HepG2 (cell line): ENCODE results near the gene GMEB2. TPM values are rescaled to one million over a fixed set of nuclear protein-coding genes. Genes with fewer than 3 reads are reported as not detected.

Experiments used
- MED1 ChIP-seq: sonication (generic); formaldehyde crosslinking; IDR thresholded peaks from 2 replicates; pipeline ENCODE4 v1.4.0; 2020; ENCODE audit warnings: missing genetic modification reagents
- YEATS4 ChIP-seq: sonication (generic); formaldehyde crosslinking; IDR thresholded peaks from 2 replicates; pipeline ENCODE4 v1.4.0; 2020; ENCODE audit warnings: missing genetic modification reagents, borderline replicate concordance
- ZFX ChIP-seq: sonication (generic); formaldehyde crosslinking; IDR thresholded peaks from 2 replicates; pipeline ENCODE4 v1.4.0; 2020; ENCODE audit warnings: mild to moderate bottlenecking, low read depth, missing genetic modification reagents, moderate library complexity
- ZFYVE20 ChIP-seq: sonication (generic); formaldehyde crosslinking; IDR thresholded peaks from 2 replicates; pipeline ENCODE4 v1.8.0; 2023; ENCODE audit warnings: low read depth, mild to moderate bottlenecking, moderate library complexity, missing genetic modification reagents, borderline replicate concordance
- ZNF225 ChIP-seq: sonication (generic); formaldehyde crosslinking; IDR thresholded peaks from 2 replicates; pipeline ENCODE4 v1.4.0; 2020; ENCODE audit warnings: mild to moderate bottlenecking, missing genetic modification reagents
- ZNF263 ChIP-seq: sonication (generic); formaldehyde crosslinking; IDR thresholded peaks from 2 replicates; pipeline ENCODE4 v1.4.0; 2020; ENCODE audit warnings: missing genetic modification reagents
- ZNF563 ChIP-seq: sonication (generic); formaldehyde crosslinking; IDR thresholded peaks from 2 replicates; pipeline ENCODE4 v1.8.0; 2022; ENCODE audit warnings: mild to moderate bottlenecking, moderate library complexity, missing genetic modification reagents
- polyA plus RNA-seq, 8 experiments: library from polyadenylated mRNA; depleted of rRNA in 3 of 8; stranded (reverse) in 7 of 8; unstranded in 1 of 8; fragments of >200 nt; fragmentation: Illumina TruSeq in 4 of 8; extraction: Trizol in 4 of 8; gene quantifications; 2 replicates each; pipeline versions ENCODE4 v1.2.1 to v1.2.3, GENCODE V29; 2011 to 2016; ENCODE audit warnings: low read depth in 4 of 8, missing spikeins in 1 of 8, mixed read lengths in 1 of 8; ENCODE audit not compliant: insufficient read depth in 1 of 8
- total RNA-seq, 5 experiments: library from RNA; depleted of rRNA; stranded (reverse); fragments of >200 nt; fragmentation: Illumina TruSeq; extraction: Trizol; gene quantifications; 2 replicates each; pipeline ENCODE4 v1.2.3, GENCODE V29; 2016; ENCODE audit warnings: low read depth in 1 of 5
- TF ChIP-seq, protein P1 (sequence below): sonication (generic); formaldehyde crosslinking; conservative IDR thresholded peaks from 2 replicates; pipeline ENCODE4 v1.8.0; 2022; ENCODE audit warnings: low read depth, missing genetic modification reagents
- TF ChIP-seq, protein P2 (sequence below): sonication (generic); formaldehyde crosslinking; IDR thresholded peaks from 2 replicates; pipeline ENCODE4 v1.4.0; 2020; ENCODE audit warnings: missing genetic modification reagents

Gene GMEB2
- total and polyA plus RNA-seq, 2 of the 13 experiments (the other 11 are each of a cell fraction or from before 2014, with no cell fraction given), result 10.6 to 12.4 TPM

DNA sequence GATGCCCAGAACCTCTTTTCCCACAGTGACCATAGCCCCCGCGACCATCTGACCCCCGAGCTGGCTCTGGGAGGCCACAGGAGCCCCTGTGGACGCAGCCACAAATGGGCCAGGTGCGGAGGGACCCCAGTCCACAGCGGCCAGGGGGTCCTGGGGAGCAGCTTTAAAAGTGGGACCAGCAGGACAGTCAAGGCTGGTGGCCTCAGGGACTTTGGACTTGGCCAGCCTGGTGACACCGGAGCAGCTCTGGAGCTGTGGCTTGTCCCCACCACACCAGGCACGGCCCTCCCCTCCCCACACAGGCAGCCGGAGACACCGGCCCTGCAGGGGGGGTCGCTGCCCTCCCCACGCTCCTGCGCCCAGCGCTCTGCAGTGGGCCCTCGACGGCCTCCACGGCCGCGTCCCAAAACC lies 69.4 kb downstream of the GMEB2 start (continued):
- TF ChIP-seq ZFX (CRISPR knock-in tag), result peak; percentile 65
- TF ChIP-seq MED1 (CRISPR knock-in tag), result peak; percentile 45; the same call in 1 of the 2 replicates
- TF ChIP-seq, protein P1, sequence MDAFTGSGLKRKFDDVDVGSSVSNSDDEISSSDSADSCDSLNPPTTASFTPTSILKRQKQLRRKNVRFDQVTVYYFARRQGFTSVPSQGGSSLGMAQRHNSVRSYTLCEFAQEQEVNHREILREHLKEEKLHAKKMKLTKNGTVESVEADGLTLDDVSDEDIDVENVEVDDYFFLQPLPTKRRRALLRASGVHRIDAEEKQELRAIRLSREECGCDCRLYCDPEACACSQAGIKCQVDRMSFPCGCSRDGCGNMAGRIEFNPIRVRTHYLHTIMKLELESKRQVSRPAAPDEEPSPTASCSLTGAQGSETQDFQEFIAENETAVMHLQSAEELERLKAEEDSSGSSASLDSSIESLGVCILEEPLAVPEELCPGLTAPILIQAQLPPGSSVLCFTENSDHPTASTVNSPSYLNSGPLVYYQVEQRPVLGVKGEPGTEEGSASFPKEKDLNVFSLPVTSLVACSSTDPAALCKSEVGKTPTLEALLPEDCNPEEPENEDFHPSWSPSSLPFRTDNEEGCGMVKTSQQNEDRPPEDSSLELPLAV (CRISPR knock-in tag), result no peak
- TF ChIP-seq ZNF563 (CRISPR knock-in tag), result peak; percentile 55; the same call in 1 of the 2 replicates
- no peak for TF ChIP-seq ZFYVE20
- peak; percentile 43; the same call in 1 of the 2 replicates for TF ChIP-seq YEATS4 (CRISPR knock-in tag)
- TF ChIP-seq ZNF263 (CRISPR knock-in tag), result 0 out of 2 replicates have a peak, but pooled peaks have one; percentile 15
- TF ChIP-seq, protein P2, sequence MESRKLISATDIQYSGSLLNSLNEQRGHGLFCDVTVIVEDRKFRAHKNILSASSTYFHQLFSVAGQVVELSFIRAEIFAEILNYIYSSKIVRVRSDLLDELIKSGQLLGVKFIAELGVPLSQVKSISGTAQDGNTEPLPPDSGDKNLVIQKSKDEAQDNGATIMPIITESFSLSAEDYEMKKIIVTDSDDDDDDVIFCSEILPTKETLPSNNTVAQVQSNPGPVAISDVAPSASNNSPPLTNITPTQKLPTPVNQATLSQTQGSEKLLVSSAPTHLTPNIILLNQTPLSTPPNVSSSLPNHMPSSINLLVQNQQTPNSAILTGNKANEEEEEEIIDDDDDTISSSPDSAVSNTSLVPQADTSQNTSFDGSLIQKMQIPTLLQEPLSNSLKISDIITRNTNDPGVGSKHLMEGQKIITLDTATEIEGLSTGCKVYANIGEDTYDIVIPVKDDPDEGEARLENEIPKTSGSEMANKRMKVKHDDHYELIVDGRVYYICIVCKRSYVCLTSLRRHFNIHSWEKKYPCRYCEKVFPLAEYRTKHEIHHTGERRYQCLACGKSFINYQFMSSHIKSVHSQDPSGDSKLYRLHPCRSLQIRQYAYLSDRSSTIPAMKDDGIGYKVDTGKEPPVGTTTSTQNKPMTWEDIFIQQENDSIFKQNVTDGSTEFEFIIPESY (CRISPR knock-in tag), result peak; percentile 71; the same call in 1 of the 2 replicates
- TF ChIP-seq ZNF225 (CRISPR knock-in tag), result peak; percentile 60; the same call in 1 of the 2 replicates
